HUES48 (cell line): Measurements from ENCODE around the gene HBG2.

Experiments
- H3K27ac ChIP-seq: one replicate; pipeline ENCODE4 v1.7.0; 2013; ENCODE audit warnings: low read depth, low read length, inconsistent platforms
- H3K27me3 ChIP-seq: 2 replicates; pipeline ENCODE4 v1.6.1; 2013; ENCODE audit warnings: mild to moderate bottlenecking, low read length; ENCODE audit not compliant: control insufficient read depth, insufficient read depth
- H3K36me3 ChIP-seq: 2 replicates; pipeline ENCODE4 v1.6.1; 2013; ENCODE audit warnings: low read length; ENCODE audit not compliant: control insufficient read depth, insufficient read depth
- H3K4me1 ChIP-seq: 2 replicates; pipeline ENCODE4 v1.6.1; 2013; ENCODE audit warnings: mild to moderate bottlenecking, low read length; ENCODE audit not compliant: control insufficient read depth, insufficient read depth
- H3K4me3 ChIP-seq: 2 replicates; pipeline ENCODE4 v1.5.1; 2013; ENCODE audit warnings: mild to moderate bottlenecking, low read depth, low read length
- H3K9ac ChIP-seq: 2 replicates; pipeline ENCODE4 v1.6.1; 2013; ENCODE audit warnings: mild to moderate bottlenecking, low read depth, low read length, moderate library complexity
- H3K9me3 ChIP-seq: 2 replicates; pipeline ENCODE4 v1.6.1; 2013; ENCODE audit warnings: low read length; ENCODE audit not compliant: control insufficient read depth, insufficient read depth

HBG2 gene

DNA sequence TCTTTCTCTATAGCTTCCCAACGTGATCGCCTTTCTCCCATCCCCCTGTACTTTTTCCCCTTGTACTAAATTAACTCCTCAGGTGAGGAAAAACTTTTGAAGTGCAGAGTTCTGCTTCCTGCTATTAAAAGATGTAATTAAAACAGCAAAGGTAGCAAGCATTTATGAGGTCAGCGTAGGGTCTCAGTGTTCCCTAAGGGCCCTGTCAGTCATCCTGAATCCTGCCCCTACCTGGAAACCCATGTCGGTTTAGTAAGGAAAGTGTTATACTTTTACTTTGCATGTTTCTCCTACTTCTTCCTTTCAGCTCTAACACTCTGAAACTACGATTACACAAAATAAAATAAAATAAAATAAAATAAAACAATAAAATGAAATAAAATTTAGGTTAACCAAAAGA lies 26.5 kb downstream of the HBG2 start:
- no peaks in the 10 kb centered on the region for H3K27me3 ChIP-seq
- H3K9me3 ChIP-seq, result no peaks in the 10 kb centered on the region
- H3K4me1 ChIP-seq, result no peaks in the 10 kb centered on the region
- H3K27ac ChIP-seq, result no peak overlapping the region
- no peak overlapping the region for H3K4me3 ChIP-seq
- no peaks in the 10 kb centered on the region for H3K36me3 ChIP-seq
- no peak overlapping the region for H3K9ac ChIP-seq

DNA sequence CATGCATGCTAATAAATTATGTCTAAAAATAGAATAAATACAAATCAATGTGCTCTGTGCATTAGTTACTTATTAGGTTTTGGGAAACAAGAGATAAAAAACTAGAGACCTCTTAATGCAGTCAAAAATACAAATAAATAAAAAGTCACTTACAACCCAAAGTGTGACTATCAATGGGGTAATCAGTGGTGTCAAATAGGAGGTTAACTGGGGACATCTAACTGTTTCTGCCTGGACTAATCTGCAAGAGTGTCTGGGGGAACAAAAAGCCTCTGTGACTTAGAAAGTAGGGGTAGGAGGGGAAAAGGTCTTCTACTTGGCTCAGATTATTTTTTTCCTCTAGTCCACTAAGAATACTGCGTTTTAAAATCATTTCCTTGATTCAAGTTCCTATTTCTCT lies 26.9 kb downstream of the HBG2 start:
- Histone ChIP-seq H3K9me3 (peaks cover under 1% of the 10 kb centered on the region; the same call in 1 of the 2 replicates), H3K27me3 (no peaks in the 10 kb centered on the region), H3K4me1 (no peaks in the 10 kb centered on the region), H3K9ac (no peak overlapping the region), H3K27ac (no peak overlapping the region), H3K4me3 (no peak overlapping the region), H3K36me3 (no peaks in the 10 kb centered on the region)

DNA sequence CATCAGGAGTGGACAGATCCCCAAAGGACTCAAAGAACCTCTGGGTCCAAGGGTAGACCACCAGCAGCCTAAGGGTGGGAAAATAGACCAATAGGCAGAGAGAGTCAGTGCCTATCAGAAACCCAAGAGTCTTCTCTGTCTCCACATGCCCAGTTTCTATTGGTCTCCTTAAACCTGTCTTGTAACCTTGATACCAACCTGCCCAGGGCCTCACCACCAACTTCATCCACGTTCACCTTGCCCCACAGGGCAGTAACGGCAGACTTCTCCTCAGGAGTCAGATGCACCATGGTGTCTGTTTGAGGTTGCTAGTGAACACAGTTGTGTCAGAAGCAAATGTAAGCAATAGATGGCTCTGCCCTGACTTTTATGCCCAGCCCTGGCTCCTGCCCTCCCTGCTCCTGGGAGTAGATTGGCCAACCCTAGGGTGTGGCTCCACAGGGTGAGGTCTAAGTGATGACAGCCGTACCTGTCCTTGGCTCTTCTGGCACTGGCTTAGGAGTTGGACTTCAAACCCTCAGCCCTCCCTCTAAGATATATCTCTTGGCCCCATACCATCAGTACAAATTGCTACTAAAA lies 27.8 kb downstream of the HBG2 start, which contains the start of gene HBB:
Gene HBB (minus strand): TSS at position 340 of the 579 bp plus-strand sequence. CDS start 50 bp downstream, at position 290.
- no peaks in the 10 kb centered on the region for H3K4me1 ChIP-seq
- H3K36me3 ChIP-seq, result no peaks in the 10 kb centered on the region
- H3K9ac ChIP-seq, result no peak within 1 kb of the TSS
- no peak within 1 kb of the TSS for H3K4me3 ChIP-seq
- H3K27ac ChIP-seq, result no peak within 1 kb of the TSS
- H3K9me3 ChIP-seq, result peaks cover 7% of the 10 kb centered on the region
- no peaks in the 10 kb centered on the region for H3K27me3 ChIP-seq

DNA sequence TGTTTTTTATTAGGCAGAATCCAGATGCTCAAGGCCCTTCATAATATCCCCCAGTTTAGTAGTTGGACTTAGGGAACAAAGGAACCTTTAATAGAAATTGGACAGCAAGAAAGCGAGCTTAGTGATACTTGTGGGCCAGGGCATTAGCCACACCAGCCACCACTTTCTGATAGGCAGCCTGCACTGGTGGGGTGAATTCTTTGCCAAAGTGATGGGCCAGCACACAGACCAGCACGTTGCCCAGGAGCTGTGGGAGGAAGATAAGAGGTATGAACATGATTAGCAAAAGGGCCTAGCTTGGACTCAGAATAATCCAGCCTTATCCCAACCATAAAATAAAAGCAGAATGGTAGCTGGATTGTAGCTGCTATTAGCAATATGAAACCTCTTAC lies 29.1 kb downstream of the HBG2 start:
- Histone ChIP-seq H3K27ac (no peak overlapping the region), H3K27me3 (no peaks in the 10 kb centered on the region), H3K36me3 (no peaks in the 10 kb centered on the region), H3K4me3 (no peak overlapping the region), H3K9me3 (peaks cover 7% of the 10 kb centered on the region), H3K9ac (no peak overlapping the region), H3K4me1 (no peaks in the 10 kb centered on the region)

DNA sequence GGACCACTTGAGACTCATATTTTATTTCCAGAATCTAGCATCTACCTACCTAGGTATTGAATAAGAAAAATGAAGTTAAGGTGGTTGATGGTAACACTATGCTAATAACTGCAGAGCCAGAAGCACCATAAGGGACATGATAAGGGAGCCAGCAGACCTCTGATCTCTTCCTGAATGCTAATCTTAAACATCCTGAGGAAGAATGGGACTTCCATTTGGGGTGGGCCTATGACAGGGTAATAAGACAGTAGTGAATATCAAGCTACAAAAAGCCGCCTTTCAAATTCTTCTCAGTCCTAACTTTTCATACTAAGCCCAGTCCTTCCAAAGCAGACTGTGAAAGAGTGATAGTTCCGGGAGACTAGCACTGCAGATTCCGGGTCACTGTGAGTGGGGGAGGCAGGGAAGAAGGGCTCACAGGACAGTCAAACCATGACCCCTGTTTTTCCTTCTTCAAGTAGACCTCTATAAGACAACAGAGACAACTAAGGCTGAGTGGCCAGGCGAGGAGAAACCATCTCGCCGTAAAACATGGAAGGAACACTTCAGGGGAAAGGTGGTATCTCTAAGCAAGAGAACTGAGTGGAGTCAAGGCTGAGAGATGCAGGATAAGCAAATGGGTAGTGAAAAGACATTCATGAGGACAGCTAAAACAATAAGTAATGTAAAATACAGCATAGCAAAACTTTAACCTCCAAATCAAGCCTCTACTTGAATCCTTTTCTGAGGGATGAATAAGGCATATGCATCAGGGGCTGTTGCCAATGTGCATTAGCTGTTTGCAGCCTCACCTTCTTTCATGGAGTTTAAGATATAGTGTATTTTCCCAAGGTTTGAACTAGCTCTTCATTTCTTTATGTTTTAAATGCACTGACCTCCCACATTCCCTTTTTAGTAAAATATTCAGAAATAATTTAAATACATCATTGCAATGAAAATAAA lies 29.8 kb downstream of the HBG2 start:
- Histone ChIP-seq H3K4me3 (no peak overlapping the region), H3K9ac (no peak overlapping the region), H3K27ac (no peak overlapping the region), H3K4me1 (no peaks in the 10 kb centered on the region), H3K9me3 (peaks cover 7% of the 10 kb centered on the region), H3K27me3 (no peaks in the 10 kb centered on the region), H3K36me3 (no peaks in the 10 kb centered on the region)

DNA sequence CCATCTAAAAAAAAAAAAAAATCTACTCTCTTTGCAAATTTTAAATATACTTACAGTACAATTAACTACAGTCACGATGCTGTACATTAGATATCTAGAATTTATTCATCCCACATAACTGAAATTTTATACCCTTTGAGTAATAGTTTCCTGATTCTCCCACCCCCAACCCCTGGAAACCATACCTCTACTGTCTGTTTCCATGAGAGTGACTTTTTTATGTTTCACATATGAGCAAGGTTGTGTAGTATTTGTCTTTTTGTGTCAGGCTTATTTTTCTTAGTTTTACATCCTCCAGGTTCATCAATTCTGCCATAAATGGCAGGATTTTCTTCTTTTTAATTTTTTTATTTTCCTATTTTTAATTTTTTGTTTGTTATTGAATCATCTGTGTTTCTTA lies 30.9 kb downstream of the HBG2 start:
- Histone ChIP-seq H3K9ac (no peak overlapping the region), H3K9me3 (peaks cover 7% of the 10 kb centered on the region), H3K27ac (no peak overlapping the region), H3K36me3 (no peaks in the 10 kb centered on the region), H3K4me1 (no peaks in the 10 kb centered on the region), H3K4me3 (no peak overlapping the region), H3K27me3 (no peaks in the 10 kb centered on the region)

DNA sequence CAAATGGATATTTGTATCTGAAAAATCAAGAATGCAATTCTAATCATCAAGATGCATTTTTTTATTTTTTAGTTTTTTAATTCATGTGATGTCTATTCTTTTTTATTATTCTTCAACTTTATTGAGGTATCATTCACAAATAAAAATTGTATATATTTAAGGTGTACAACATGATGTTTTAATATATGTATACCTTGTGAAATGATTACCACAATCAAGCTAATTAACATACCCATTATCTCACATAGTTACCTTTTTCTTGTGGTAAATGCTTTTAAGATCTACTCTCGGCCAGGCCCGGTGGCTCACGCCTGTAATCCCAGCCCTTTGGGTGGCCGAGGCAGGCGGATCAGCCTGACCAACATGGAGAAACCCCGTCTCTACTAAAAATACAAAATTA lies 31.4 kb downstream of the HBG2 start:
- H3K9me3 ChIP-seq, result peaks cover 7% of the 10 kb centered on the region
- no peaks in the 10 kb centered on the region for H3K27me3 ChIP-seq
- H3K4me3 ChIP-seq, result no peak overlapping the region
- no peak overlapping the region for H3K9ac ChIP-seq
- H3K4me1 ChIP-seq, result no peaks in the 10 kb centered on the region
- H3K36me3 ChIP-seq, result no peaks in the 10 kb centered on the region
- no peak overlapping the region for H3K27ac ChIP-seq

DNA sequence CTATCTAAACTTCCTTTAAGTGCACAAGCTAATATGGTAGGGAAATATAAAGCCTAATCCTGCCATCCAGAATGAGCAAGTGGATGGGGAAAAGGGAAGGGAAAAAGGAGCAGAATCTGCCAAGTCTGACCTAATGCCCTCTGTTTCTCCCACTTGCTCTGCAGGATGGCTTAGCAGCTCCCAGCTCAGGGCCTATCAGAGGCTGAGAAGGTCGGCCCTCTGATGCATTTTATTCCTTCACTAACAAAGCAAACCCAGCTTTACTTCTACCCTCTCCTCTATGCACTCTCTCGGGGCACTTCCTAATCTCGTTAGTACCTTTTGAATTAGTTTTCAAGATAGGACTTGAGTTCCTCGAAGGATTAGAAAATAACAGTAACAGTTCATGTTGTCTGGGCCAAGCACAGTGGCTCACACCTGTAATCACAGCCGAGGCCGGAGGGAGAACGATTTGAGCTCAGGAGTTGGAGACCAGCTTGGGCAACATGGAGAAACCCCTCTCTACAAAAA lies 44.1 kb downstream of the HBG2 start:
- H3K9ac ChIP-seq, result no peak overlapping the region
- no peaks in the 10 kb centered on the region for H3K36me3 ChIP-seq
- no peak overlapping the region for H3K4me3 ChIP-seq
- no peaks in the 10 kb centered on the region for H3K9me3 ChIP-seq
- no peaks in the 10 kb centered on the region; the same call in 1 of the 2 replicates for H3K4me1 ChIP-seq
- H3K27ac ChIP-seq, result no peak overlapping the region
- H3K27me3 ChIP-seq, result no peaks in the 10 kb centered on the region

DNA sequence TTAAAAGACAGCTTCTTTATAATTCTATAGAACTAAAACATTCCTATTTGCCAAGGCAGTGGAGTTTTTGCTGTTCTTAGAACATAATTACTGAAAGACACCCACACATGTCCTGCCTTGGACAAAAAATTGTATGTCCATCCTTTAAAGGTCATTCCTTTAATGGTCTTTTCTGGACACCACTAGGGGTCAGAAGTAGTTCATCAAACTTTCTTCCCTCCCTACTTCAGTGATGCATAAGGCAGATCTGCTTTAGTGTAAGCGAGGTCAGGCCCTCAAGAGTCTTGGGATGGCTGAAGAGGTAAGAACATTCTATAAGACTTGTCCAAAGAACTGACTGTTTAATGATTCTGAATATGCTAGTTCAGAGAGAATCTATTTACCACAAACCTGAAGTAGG lies 49.8 kb downstream of the HBG2 start:
- H3K27ac ChIP-seq, result no peak overlapping the region
- H3K9ac ChIP-seq, result no peak overlapping the region
- no peaks in the 10 kb centered on the region for H3K36me3 ChIP-seq
- no peaks in the 10 kb centered on the region for H3K9me3 ChIP-seq
- H3K27me3 ChIP-seq, result no peaks in the 10 kb centered on the region
- no peak overlapping the region for H3K4me3 ChIP-seq
- no peaks in the 10 kb centered on the region for H3K4me1 ChIP-seq

DNA sequence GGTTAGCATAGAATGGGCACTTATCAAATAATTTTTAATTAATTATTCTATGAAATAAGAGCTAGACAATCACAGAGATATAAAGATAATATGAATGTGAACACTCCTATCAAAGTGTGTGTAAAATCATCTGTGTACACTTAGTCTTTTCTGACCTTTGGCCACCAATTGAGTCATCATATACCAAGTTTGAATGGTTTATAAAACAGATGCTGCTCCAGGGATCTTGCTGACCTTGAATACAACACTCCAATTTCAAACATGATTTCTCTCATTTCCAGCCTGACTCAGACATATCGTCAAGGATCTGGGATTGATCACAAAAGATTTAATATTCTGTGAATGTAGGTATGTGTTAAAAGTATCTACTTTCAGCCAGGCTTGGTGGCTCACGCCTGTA lies 51.2 kb downstream of the HBG2 start:
- Histone ChIP-seq H3K27me3 (no peaks in the 10 kb centered on the region), H3K4me3 (no peak overlapping the region), H3K36me3 (no peaks in the 10 kb centered on the region), H3K9me3 (no peaks in the 10 kb centered on the region), H3K4me1 (no peaks in the 10 kb centered on the region), H3K27ac (no peak overlapping the region), H3K9ac (no peak overlapping the region)
